Stomach (tissue), 4 donors: ENCODE data around the gene SH3BP4.

Source experiments
- CTCF ChIP-seq, 7 experiments: fragments of 450-650 bp in 4 of 7; fragments of 200-600 bp in 3 of 7; sonication (generic) in 3 of 7; IDR thresholded peaks; one replicate each; pipeline ENCODE4 v1.5.1; 2016 to 2019; ENCODE audit warnings: antibody characterized with exemption in 7 of 7, control low read depth in 2 of 7, mild to moderate bottlenecking in 1 of 7
- EP300 ChIP-seq: sonication (generic); formaldehyde crosslinking; IDR thresholded peaks from one replicate; pipeline ENCODE4 v1.6.1; 2017; ENCODE audit warnings: antibody characterized with exemption
- POLR2A ChIP-seq, 4 donors: fragments of 450-650 bp; IDR thresholded peaks; one replicate each; pipeline ENCODE4 v1.6.1; 2016; ENCODE audit warnings: antibody characterized with exemption in 4 of 4, control low read depth in 2 of 4, mild to moderate bottlenecking in 1 of 4, moderate library complexity in 1 of 4

GRCh38 chr2:235068701-235069100, 116.9 kb downstream of the SH3BP4 start:
- no peak for TF ChIP-seq CTCF (IDR thresholded peaks at IDR 0.05)
- no peak for TF ChIP-seq EP300
- TF ChIP-seq POLR2A (IDR thresholded peaks at IDR 0.05): no peak
